Hepatocyte (in vitro differentiated cells): ENCODE results near the gene LAMB2. TPM values are rescaled to one million over a fixed set of nuclear protein-coding genes. Genes with fewer than 3 reads are reported as not detected.

ENCODE experiments used
- DNase-seq: peaks from one replicate; pipeline ENCODE4 v3.0.0-alpha.2; 2016; ENCODE audit warnings: low spot score
- H2AFZ ChIP-seq: fragments of 200-600 bp; sonication (generic); 2 replicates; pipeline ENCODE4 v1.6.0; 2016; ENCODE audit warnings: antibody characterized with exemption, mild to moderate bottlenecking
- H3K27ac ChIP-seq: fragments of 200-600 bp; sonication (generic); 2 replicates; pipeline ENCODE4 v1.5.1; 2016; ENCODE audit warnings: mild to moderate bottlenecking
- H3K27me3 ChIP-seq: fragments of 200-600 bp; sonication (generic); 2 replicates; pipeline ENCODE4 v1.6.1; 2016
- H3K36me3 ChIP-seq: fragments of 200-600 bp; sonication (generic); replicated peaks from 2 replicates; pipeline ENCODE4 v1.5.1; 2016; ENCODE audit warnings: low read depth; ENCODE audit not compliant: insufficient read depth
- H3K4me1 ChIP-seq: fragments of 200-600 bp; sonication (generic); 2 replicates; pipeline ENCODE4 v1.5.1; 2016; ENCODE audit warnings: mild to moderate bottlenecking, moderate library complexity; ENCODE audit not compliant: insufficient read depth
- H3K4me2 ChIP-seq: fragments of 200-600 bp; sonication (generic); 2 replicates; pipeline ENCODE4 v1.6.0; 2016
- H3K4me3 ChIP-seq: fragments of 200-600 bp; sonication (generic); 2 replicates; pipeline ENCODE4 v1.5.1; 2016; ENCODE audit warnings: mild to moderate bottlenecking
- H3K79me2 ChIP-seq: fragments of 200-600 bp; sonication (generic); 2 replicates; pipeline ENCODE4 v1.6.0; 2017; ENCODE audit warnings: mild to moderate bottlenecking
- H3K9me2 ChIP-seq: fragments of 200-600 bp; sonication (generic); replicated peaks from 2 replicates; pipeline ENCODE4 v1.6.0; 2017; ENCODE audit warnings: mild to moderate bottlenecking; ENCODE audit not compliant: insufficient read depth
- H3K9me3 ChIP-seq: fragments of 200-600 bp; sonication (generic); 2 replicates; pipeline ENCODE4 v1.5.1; 2016; ENCODE audit warnings: low read depth, mild to moderate bottlenecking
- H4K20me1 ChIP-seq: fragments of 200-600 bp; sonication (generic); 2 replicates; pipeline ENCODE4 v1.6.0; 2016; ENCODE audit warnings: mild to moderate bottlenecking; ENCODE audit not compliant: insufficient read depth, poor library complexity, severe bottlenecking
- CTCF ChIP-seq: fragments of 200-600 bp; sonication (generic); IDR thresholded peaks from 2 replicates; pipeline ENCODE4 v1.5.1; 2016; ENCODE audit warnings: antibody characterized with exemption, mild to moderate bottlenecking; ENCODE audit not compliant: poor library complexity
- EZH2 ChIP-seq: fragments of 200-600 bp; sonication (generic); IDR thresholded peaks from 2 replicates; pipeline ENCODE4 v1.6.1; 2016; ENCODE audit warnings: antibody characterized with exemption, mild to moderate bottlenecking, borderline replicate concordance
- EZH2phosphoT487 ChIP-seq: fragments of 200-600 bp; sonication (generic); IDR thresholded peaks from one replicate; pipeline ENCODE4 v1.6.1; 2018; ENCODE audit warnings: antibody characterized with exemption, mild to moderate bottlenecking, low read depth, moderate library complexity; ENCODE audit not compliant: unreplicated experiment, severe bottlenecking
- WGBS: methylation state at CpG from one replicate; pipeline ENCODE4 v1.1.6; 2016; ENCODE audit warnings: low lambda C conversion rate; ENCODE audit errors: missing lambda C conversion rate; 5-methylcytosine and 5-hydroxymethylcytosine counted together
- polyA plus RNA-seq: library from polyadenylated mRNA; unstranded; fragments of >200 nt; fragmentation: Nextera tagmentation; extraction: Ambion mirVana; gene quantifications from 2 replicates; pipeline ENCODE4 v1.2.1, GENCODE V29; 2016
- total RNA-seq: library from RNA; depleted of rRNA; stranded (reverse); fragments of >200 nt; gene quantifications from 2 replicates; pipeline ENCODE4 v1.2.3, GENCODE V29; 2014

LAMB2 gene
- total and polyA plus RNA-seq, 2 experiments from 2014 or later, result 396 to 437 TPM

GRCh38 chr3:49110780-49111179 lies 22.1 kb downstream of the LAMB2 start:
- 92% methylated on average over 13 of the region's 13 CpGs for WGBS

GRCh38 chr3:49108346-49108745 lies 24.5 kb downstream of the LAMB2 start:
- H2AFZ ChIP-seq, result no peak overlapping the region
- no peaks in the 10 kb centered on the region for H3K36me3 ChIP-seq
- H3K4me3 ChIP-seq, result no peak overlapping the region
- H3K4me2 ChIP-seq, result no peak overlapping the region
- no peaks in the 10 kb centered on the region for H4K20me1 ChIP-seq
- H3K27ac ChIP-seq, result no peak overlapping the region
- DNase-seq, result no peak
- H3K9me2 ChIP-seq, result no peaks in the 10 kb centered on the region
- no peaks in the 10 kb centered on the region for H3K27me3 ChIP-seq
- no peaks in the 10 kb centered on the region for H3K9me3 ChIP-seq
- 93% methylated on average over 9 of the region's 14 CpGs for WGBS
- TF ChIP-seq EZH2phosphoT487, result no peak
- TF ChIP-seq CTCF, result no peak
- no peak for TF ChIP-seq EZH2
- peaks cover 10% of the 10 kb centered on the region for H3K79me2 ChIP-seq
- peaks cover 4% of the 10 kb centered on the region for H3K4me1 ChIP-seq

More at GRCh38 chr3:49110780-49111179, 22.1 kb downstream of the LAMB2 start:
- no peaks in the 10 kb centered on the region for H3K9me2 ChIP-seq
- H3K9me3 ChIP-seq, result no peaks in the 10 kb centered on the region
- no peak for DNase-seq
- no peaks in the 10 kb centered on the region for H3K79me2 ChIP-seq
- no peaks in the 10 kb centered on the region for H4K20me1 ChIP-seq
- H3K36me3 ChIP-seq, result no peaks in the 10 kb centered on the region
- H2AFZ ChIP-seq, result no peak overlapping the region
- H3K27me3 ChIP-seq, result no peaks in the 10 kb centered on the region
- H3K4me1 ChIP-seq, result no peaks in the 10 kb centered on the region
- no peak overlapping the region for H3K4me3 ChIP-seq
- H3K27ac ChIP-seq, result no peak overlapping the region
- H3K4me2 ChIP-seq, result no peak overlapping the region
- TF ChIP-seq CTCF, result no peak

GRCh38 chr3:49104427-49105291 lies 28.2 kb downstream of the LAMB2 start, which contains the start of gene QARS1:
Gene QARS1 (minus strand): TSS chr3:49104757. CDS start chr3:49104733, 24 bp downstream.
- DNase-seq, result peak; percentile 95
- Histone ChIP-seq H3K36me3 (no peaks in the 10 kb centered on the region), H3K79me2 (peaks cover 20% of the 10 kb centered on the region), H3K4me1 (peaks cover 5% of the 10 kb centered on the region), H3K9me3 (no peaks in the 10 kb centered on the region), H4K20me1 (no peaks in the 10 kb centered on the region), H2AFZ (peak within 1 kb of the TSS; percentile 67), H3K27ac (peak within 1 kb of the TSS; percentile 89), H3K4me2 (peak within 1 kb of the TSS; percentile 95), H3K9me2 (no peaks in the 10 kb centered on the region), H3K27me3 (no peaks in the 10 kb centered on the region), H3K4me3 (peak within 1 kb of the TSS; percentile 64)
- TF ChIP-seq EZH2 (no peak), CTCF (no peak), EZH2phosphoT487 (no peak)
- WGBS, result 1% methylated on average over 50 of the region's 50 CpGs
